ENCODE measurements around the gene EDIL3. TPM values are rescaled to one million over a fixed set of nuclear protein-coding genes. Genes with fewer than 3 reads are reported as not detected.
"Not testable (repeated sequence)": the region's sequence is repeated elsewhere in the genome, so short reads cannot be mapped to it uniquely, and the experiment has no call there.

The EDIL3 gene
- total RNA-seq, 2 experiments from 2014 or later, result not detected

GRCh38 chr5:84028093-84028492 lies 356.6 kb downstream of the EDIL3 start:
- CTCF ChIA-PET, result no interaction called here

DNA sequence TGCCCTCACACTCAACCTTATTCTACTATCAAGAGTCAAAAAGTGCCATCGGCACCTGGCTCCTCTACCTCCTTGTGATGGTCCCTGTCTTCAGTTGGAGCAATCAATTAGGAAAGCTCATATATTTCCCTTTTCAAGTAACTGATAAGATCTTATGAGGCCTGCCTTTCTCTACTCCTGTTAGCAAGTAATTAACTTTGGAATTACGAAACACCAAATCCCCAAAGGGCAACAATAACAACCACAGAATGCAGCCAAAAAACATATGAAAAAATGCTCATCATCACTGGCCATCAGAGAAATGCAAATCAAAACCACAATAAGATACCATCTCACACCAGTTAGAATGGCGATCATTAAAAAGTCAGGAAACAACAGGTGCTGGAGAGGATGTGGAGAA lies 366.2 kb downstream of the EDIL3 start:
- H3K36me3 Mint-ChIP-seq (ENCODE audit: low read depth); H3K9me3 Mint-ChIP-seq; CTCF ChIA-PET; H3K4me1 Mint-ChIP-seq (ENCODE audit: low read depth); ATAC-seq; H3K27ac Mint-ChIP-seq; H3K27me3 Mint-ChIP-seq; H3K4me3 Mint-ChIP-seq; POLR2A ChIA-PET; DNase-seq; intact Hi-C loops (cut with micrococcal nuclease): not testable (repeated sequence)

More at GRCh38 chr5:84028093-84028492, 356.6 kb downstream of the EDIL3 start:
- H3K4me3 Mint-ChIP-seq, result no peak overlapping the region
- H3K9me3 Mint-ChIP-seq, result peaks cover 2% of the 10 kb centered on the region
- ATAC-seq, result no peak
- intact Hi-C loops (cut with micrococcal nuclease), result no loop called here
- TF ChIP-seq, protein P1, sequence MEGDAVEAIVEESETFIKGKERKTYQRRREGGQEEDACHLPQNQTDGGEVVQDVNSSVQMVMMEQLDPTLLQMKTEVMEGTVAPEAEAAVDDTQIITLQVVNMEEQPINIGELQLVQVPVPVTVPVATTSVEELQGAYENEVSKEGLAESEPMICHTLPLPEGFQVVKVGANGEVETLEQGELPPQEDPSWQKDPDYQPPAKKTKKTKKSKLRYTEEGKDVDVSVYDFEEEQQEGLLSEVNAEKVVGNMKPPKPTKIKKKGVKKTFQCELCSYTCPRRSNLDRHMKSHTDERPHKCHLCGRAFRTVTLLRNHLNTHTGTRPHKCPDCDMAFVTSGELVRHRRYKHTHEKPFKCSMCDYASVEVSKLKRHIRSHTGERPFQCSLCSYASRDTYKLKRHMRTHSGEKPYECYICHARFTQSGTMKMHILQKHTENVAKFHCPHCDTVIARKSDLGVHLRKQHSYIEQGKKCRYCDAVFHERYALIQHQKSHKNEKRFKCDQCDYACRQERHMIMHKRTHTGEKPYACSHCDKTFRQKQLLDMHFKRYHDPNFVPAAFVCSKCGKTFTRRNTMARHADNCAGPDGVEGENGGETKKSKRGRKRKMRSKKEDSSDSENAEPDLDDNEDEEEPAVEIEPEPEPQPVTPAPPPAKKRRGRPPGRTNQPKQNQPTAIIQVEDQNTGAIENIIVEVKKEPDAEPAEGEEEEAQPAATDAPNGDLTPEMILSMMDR (IDR thresholded peaks at IDR 0.05), result no peak
- DNase-seq, result no peak
- no peaks in the 10 kb centered on the region for H3K36me3 Mint-ChIP-seq (ENCODE audit: low read depth)
- no peaks in the 10 kb centered on the region for H3K27me3 Mint-ChIP-seq
- POLR2A ChIA-PET, result no interaction called here
- H3K4me1 Mint-ChIP-seq (ENCODE audit: low read depth), result no peaks in the 10 kb centered on the region
- no peak overlapping the region for H3K27ac Mint-ChIP-seq

- DNase-seq (no peak), ATAC-seq (no peak)
- TF ChIP-seq, protein P1 (IDR thresholded peaks at IDR 0.05), result no peak
- H3K27ac Mint-ChIP-seq, result no peak overlapping the region
- H3K9me3 Mint-ChIP-seq, result no peaks in the 10 kb centered on the region
- H3K4me3 Mint-ChIP-seq, result no peak overlapping the region
- H3K4me1 Mint-ChIP-seq (ENCODE audit: low read depth), result no peaks in the 10 kb centered on the region
- H3K27me3 Mint-ChIP-seq, result no peaks in the 10 kb centered on the region
- intact Hi-C loops (cut with micrococcal nuclease), result no loop called here
- CTCF ChIA-PET, result no interaction called here
- no peaks in the 10 kb centered on the region for H3K36me3 Mint-ChIP-seq (ENCODE audit: low read depth)
- POLR2A ChIA-PET, result no interaction called here
These were observed 367.0 kb downstream of the EDIL3 start for GRCh38 chr5:84017523-84018172.

DNA sequence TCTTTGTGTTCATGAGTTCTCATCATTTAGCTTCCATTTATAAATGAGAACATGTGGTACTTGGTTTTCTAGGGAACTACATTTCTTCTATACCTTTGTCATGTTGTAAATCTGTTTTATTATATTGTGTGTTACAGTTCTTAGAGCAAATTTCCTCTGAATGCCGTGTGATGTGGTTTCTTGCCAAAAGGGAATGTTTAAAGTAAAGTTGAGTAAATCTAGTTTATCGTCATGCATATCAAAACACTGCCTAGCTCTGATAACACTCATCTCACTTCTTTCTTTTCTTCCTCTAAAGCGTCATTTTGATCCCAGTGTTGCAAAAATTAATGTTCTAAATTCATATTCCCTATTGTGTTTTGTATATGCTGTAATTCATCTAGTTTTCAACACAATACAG lies 368.6 kb downstream of the EDIL3 start:
- ChIA-PET POLR2A (no interaction called here), CTCF (interaction anchor here (0.8 kb wide), 1 partner anchor 11 kb away, joined by 3 read pairs; no protein-coding TSS in a partner anchor)
- Mint-ChIP-seq H3K27ac (no peak overlapping the region), H3K9me3 (peaks cover 3% of the 10 kb centered on the region), H3K4me3 (no peak overlapping the region), H3K36me3 (ENCODE audit: low read depth) (no peaks in the 10 kb centered on the region), H3K27me3 (no peaks in the 10 kb centered on the region), H3K4me1 (ENCODE audit: low read depth) (no peaks in the 10 kb centered on the region)
- ATAC-seq (no peak), DNase-seq (no peak)
- intact Hi-C loops (cut with micrococcal nuclease), result no loop called here
- TF ChIP-seq, protein P1 (IDR thresholded peaks at IDR 0.05), result no peak

DNA sequence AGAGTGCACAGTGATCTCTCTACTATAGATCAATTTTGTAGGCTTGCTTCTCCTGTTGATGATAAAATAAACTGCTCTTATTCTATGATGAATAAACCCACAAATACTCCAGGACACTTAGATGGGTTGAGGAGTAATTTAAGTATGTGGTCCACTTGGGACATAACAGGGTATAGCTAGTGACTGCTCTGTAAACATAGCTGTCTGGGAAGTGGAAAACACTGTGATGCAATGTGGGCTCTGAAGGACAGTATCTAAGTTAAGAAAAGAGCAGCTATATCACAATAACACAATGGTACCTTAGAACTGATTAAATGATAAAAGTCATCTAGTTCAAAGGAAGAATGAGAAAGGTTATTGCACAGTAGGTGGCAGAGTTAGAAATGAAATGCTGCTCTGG lies 369.7 kb downstream of the EDIL3 start:
- no peaks in the 10 kb centered on the region for H3K4me1 Mint-ChIP-seq (ENCODE audit: low read depth)
- H3K27ac Mint-ChIP-seq, result no peak overlapping the region
- TF ChIP-seq, protein P1 (IDR thresholded peaks at IDR 0.05), result no peak
- peaks cover 3% of the 10 kb centered on the region for H3K9me3 Mint-ChIP-seq
- CTCF ChIA-PET, result no interaction called here
- H3K4me3 Mint-ChIP-seq, result no peak overlapping the region
- POLR2A ChIA-PET, result no interaction called here
- no peaks in the 10 kb centered on the region for H3K27me3 Mint-ChIP-seq
- H3K36me3 Mint-ChIP-seq (ENCODE audit: low read depth), result no peaks in the 10 kb centered on the region
- intact Hi-C loops (cut with micrococcal nuclease), result no loop called here
- ATAC-seq (no peak), DNase-seq (no peak)
